Measurements from ENCODE around the gene TNFRSF8.

TNFRSF8 gene

GRCh38 chr1:12170263-12170671 lies 107.2 kb downstream of the TNFRSF8 start:
- in situ Hi-C loops (cut with MboI; ENCODE audit: low sequenced_read_pairs) = no loop called here

- in situ Hi-C loops (cut with MboI; ENCODE audit: low sequenced_read_pairs) = no loop called here
Observed at GRCh38 chr1:12171206-12172041, 108.3 kb downstream of the TNFRSF8 start.

- in situ Hi-C loops (cut with MboI; ENCODE audit: low sequenced_read_pairs) = no loop called here
Observed at GRCh38 chr1:12172042-12172851, 109.1 kb downstream of the TNFRSF8 start.

- in situ Hi-C loops (cut with MboI; ENCODE audit: low sequenced_read_pairs) = no loop called here
Observed at GRCh38 chr1:12173041-12173509, 110.0 kb downstream of the TNFRSF8 start.

- in situ Hi-C loops (cut with MboI; ENCODE audit: low sequenced_read_pairs) = no loop called here
Observed at GRCh38 chr1:12173631-12174121, 110.6 kb downstream of the TNFRSF8 start.

GRCh38 chr1:12174924-12175810 lies 112.1 kb downstream of the TNFRSF8 start:
- in situ Hi-C loops (cut with MboI; ENCODE audit: low sequenced_read_pairs) = no loop called here

GRCh38 chr1:12176298-12177118 lies 113.4 kb downstream of the TNFRSF8 start:
- in situ Hi-C loops (cut with MboI; ENCODE audit: low sequenced_read_pairs) = no loop called here

GRCh38 chr1:12177156-12177998 lies 114.3 kb downstream of the TNFRSF8 start:
- in situ Hi-C loops (cut with MboI; ENCODE audit: low sequenced_read_pairs) = no loop called here

- in situ Hi-C loops (cut with MboI; ENCODE audit: low sequenced_read_pairs) = no loop called here
Observed at GRCh38 chr1:12177999-12178441, 114.9 kb downstream of the TNFRSF8 start.

- in situ Hi-C loops (cut with MboI; ENCODE audit: low sequenced_read_pairs) = no loop called here
Observed at GRCh38 chr1:12178511-12178910, 115.4 kb downstream of the TNFRSF8 start.

- in situ Hi-C loops (cut with MboI; ENCODE audit: low sequenced_read_pairs) = no loop called here
Observed at GRCh38 chr1:12179111-12179519, 116.0 kb downstream of the TNFRSF8 start.

- in situ Hi-C loops (cut with MboI; ENCODE audit: low sequenced_read_pairs) = no loop called here
Observed at GRCh38 chr1:12179676-12180075, 116.6 kb downstream of the TNFRSF8 start.

GRCh38 chr1:12180315-12180714 lies 117.2 kb downstream of the TNFRSF8 start:
- in situ Hi-C loops (cut with MboI; ENCODE audit: low sequenced_read_pairs) = no loop called here

- in situ Hi-C loops (cut with MboI; ENCODE audit: low sequenced_read_pairs) = no loop called here
Observed at GRCh38 chr1:12180903-12181302, 117.8 kb downstream of the TNFRSF8 start.

- in situ Hi-C loops (cut with MboI; ENCODE audit: low sequenced_read_pairs) = no loop called here
Observed at GRCh38 chr1:12181568-12181967, 118.5 kb downstream of the TNFRSF8 start.

GRCh38 chr1:12182410-12182984 lies 119.4 kb downstream of the TNFRSF8 start:
- in situ Hi-C loops (cut with MboI; ENCODE audit: low sequenced_read_pairs) = no loop called here

GRCh38 chr1:12183095-12183794 lies 120.1 kb downstream of the TNFRSF8 start:
- in situ Hi-C loops (cut with MboI; ENCODE audit: low sequenced_read_pairs) = no loop called here
